ENCODE data around the gene SLC35B2.
"Not testable (repeated sequence)": the region's sequence is repeated elsewhere in the genome, so short reads cannot be mapped to it uniquely, and the experiment has no call there.

The SLC35B2 gene

DNA sequence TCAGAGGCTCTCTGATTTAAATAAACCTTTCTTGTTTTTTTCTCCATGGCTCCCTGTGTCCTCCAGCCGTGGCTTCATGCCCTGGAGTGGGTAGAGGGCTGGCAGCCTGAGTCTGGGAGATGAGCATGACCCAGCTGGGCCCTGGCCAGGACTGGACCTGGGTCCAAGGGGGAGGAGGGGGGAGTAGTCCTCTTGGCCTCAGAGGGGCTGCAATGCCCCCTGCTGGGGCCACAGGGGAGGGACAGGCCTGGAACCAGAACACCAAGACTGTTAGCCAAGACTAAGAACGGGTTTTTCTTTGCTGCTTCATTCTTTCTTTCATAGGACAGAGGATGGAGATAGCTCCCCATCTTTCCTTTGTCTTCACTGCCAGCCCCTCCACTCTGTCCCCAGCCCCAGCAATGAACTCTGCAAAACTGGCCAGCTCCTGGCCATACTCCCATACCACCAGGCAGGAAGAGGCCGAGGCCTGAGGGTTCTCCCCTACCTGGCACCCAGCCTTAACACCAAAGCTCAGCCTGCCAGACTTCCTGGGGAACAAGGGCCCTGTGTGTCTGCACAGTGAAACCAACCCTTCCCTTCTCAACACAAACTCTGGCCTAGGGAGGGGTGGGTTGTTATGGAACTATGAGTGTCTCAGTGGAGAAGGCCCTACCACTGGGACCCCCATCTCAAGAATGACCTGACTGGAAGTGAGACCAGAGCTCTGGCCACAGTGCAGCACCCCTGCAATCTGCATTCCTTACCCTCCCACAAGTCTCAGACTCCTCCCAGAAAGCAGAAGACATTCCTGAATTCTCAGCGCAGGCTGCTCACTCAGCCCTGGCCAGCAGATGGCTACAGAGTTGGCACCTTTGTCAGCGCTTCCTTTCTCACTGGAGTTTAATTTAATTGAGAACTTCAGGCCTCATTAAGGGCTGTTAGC is 23.0 kb downstream of the SLC35B2 start:
- peaks cover 8% of the 10 kb centered on the region in 2 donors for H3K36me3 ChIP-seq (ENCODE audit: control insufficient read depth in 1 of 2, insufficient read depth in 2 of 2, low read length in 2 of 2)
- peaks cover 15 to 30% of the 10 kb centered on the region in 2 donors for H3K4me1 ChIP-seq (ENCODE audit: control insufficient read depth in 1 of 2, insufficient read depth in 2 of 2, low read length in 2 of 2)
- H3K4me3 ChIP-seq (ENCODE audit: low read depth in 1 of 2, low read length in 2 of 2): no peak overlapping the region
- H3K27ac ChIP-seq (ENCODE audit: low read depth, low read length): no peak overlapping the region
- no peaks in the 10 kb centered on the region for H3K9me3 ChIP-seq (ENCODE audit: control insufficient read depth in 1 of 2, low read length in 2 of 2)
- H3K9ac ChIP-seq (ENCODE audit: low read depth in 1 of 2, low read length in 2 of 2): no peak overlapping the region
- no peaks in the 10 kb centered on the region for H3K27me3 ChIP-seq (ENCODE audit: control insufficient read depth in 1 of 2, insufficient read depth in 2 of 2, low read length in 2 of 2)

DNA sequence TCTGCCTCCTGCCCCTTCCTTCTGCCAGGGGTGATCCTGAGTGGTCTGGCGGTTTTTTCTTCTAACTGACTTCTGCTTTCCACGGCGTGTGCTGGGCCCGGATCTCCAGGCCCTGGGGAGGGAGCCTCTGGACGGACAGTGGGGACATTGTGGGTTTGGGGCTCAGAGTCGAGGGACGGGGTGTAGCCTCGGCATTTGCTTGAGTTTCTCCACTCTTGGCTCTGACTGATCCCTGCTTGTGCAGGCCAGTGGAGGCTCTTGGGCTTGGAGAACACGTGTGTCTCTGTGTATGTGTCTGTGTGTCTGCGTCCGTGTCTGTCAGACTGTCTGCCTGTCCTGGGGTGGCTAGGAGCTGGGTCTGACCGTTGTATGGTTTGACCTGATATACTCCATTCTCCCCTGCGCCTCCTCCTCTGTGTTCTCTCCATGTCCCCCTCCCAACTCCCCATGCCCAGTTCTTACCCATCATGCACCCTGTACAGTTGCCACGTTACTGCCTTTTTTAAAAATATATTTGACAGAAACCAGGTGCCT is 23.7 kb downstream of the SLC35B2 start:
- Histone ChIP-seq H3K4me1 (ENCODE audit: control insufficient read depth in 1 of 2, insufficient read depth in 2 of 2, low read length in 2 of 2) (peaks cover 15 to 30% of the 10 kb centered on the region in 2 donors), H3K27me3 (ENCODE audit: control insufficient read depth in 1 of 2, insufficient read depth in 2 of 2, low read length in 2 of 2) (no peaks in the 10 kb centered on the region), H3K27ac (ENCODE audit: low read depth, low read length) (no peak overlapping the region), H3K36me3 (ENCODE audit: control insufficient read depth in 1 of 2, insufficient read depth in 2 of 2, low read length in 2 of 2) (peaks cover 8% of the 10 kb centered on the region in 2 donors), H3K4me3 (ENCODE audit: low read depth in 1 of 2, low read length in 2 of 2) (no peak overlapping the region), H3K9me3 (ENCODE audit: control insufficient read depth in 1 of 2, low read length in 2 of 2) (no peaks in the 10 kb centered on the region), H3K9ac (ENCODE audit: low read depth in 1 of 2, low read length in 2 of 2) (no peak overlapping the region)

- Histone ChIP-seq H3K36me3 (ENCODE audit: control insufficient read depth in 1 of 2, insufficient read depth in 2 of 2, low read length in 2 of 2) (peaks cover 8% of the 10 kb centered on the region in 2 donors), H3K9me3 (ENCODE audit: control insufficient read depth in 1 of 2, low read length in 2 of 2) (no peaks in the 10 kb centered on the region), H3K9ac (ENCODE audit: low read depth in 1 of 2, low read length in 2 of 2) (no peak overlapping the region), H3K4me3 (ENCODE audit: low read depth in 1 of 2, low read length in 2 of 2) (no peak overlapping the region), H3K27me3 (ENCODE audit: control insufficient read depth in 1 of 2, insufficient read depth in 2 of 2, low read length in 2 of 2) (no peaks in the 10 kb centered on the region), H3K4me1 (ENCODE audit: control insufficient read depth in 1 of 2, insufficient read depth in 2 of 2, low read length in 2 of 2) (peaks cover 15 to 25% of the 10 kb centered on the region in 2 donors), H3K27ac (ENCODE audit: low read depth, low read length) (no peak overlapping the region)
Measured at GRCh38 chr6:44232676-44233566, 24.4 kb downstream of the SLC35B2 start.

DNA sequence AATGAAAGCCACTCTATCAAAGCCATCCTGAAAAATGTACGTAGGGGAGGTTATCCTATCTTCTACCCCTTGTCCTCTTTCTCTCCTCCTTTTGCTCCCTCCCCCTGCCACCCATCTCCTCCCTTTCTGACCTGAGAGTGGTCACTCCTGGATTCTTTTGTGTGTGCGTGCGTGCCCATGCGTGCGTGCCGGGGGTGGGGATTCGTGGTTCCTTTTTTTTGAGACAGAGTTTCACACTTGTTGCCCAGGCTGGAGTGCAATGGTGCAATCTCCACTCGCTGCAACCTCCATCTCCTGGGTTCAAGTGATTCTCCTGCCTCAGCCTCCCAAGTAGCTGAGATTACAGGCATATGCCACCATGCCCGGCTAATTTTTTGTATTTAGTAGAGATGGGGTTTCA is 25.9 kb downstream of the SLC35B2 start:
- H3K27ac ChIP-seq (ENCODE audit: low read depth, low read length); H3K9me3 ChIP-seq (ENCODE audit: control insufficient read depth in 1 of 2, low read length in 2 of 2); H3K9ac ChIP-seq (ENCODE audit: low read depth in 1 of 2, low read length in 2 of 2); H3K36me3 ChIP-seq (ENCODE audit: control insufficient read depth in 1 of 2, insufficient read depth in 2 of 2, low read length in 2 of 2); H3K27me3 ChIP-seq (ENCODE audit: control insufficient read depth in 1 of 2, insufficient read depth in 2 of 2, low read length in 2 of 2); H3K4me3 ChIP-seq (ENCODE audit: low read depth in 1 of 2, low read length in 2 of 2): not testable (repeated sequence)
- peaks cover 7 to 18% of the 10 kb centered on the region in 2 donors for H3K4me1 ChIP-seq (ENCODE audit: control insufficient read depth in 1 of 2, insufficient read depth in 2 of 2, low read length in 2 of 2)

- no peak overlapping the region for H3K4me3 ChIP-seq (ENCODE audit: low read depth in 1 of 2, low read length in 2 of 2)
- H3K27me3 ChIP-seq (ENCODE audit: control insufficient read depth in 1 of 2, insufficient read depth in 2 of 2, low read length in 2 of 2): no peaks in the 10 kb centered on the region
- H3K9ac ChIP-seq (ENCODE audit: low read depth in 1 of 2, low read length in 2 of 2): no peak overlapping the region
- no peaks in the 10 kb centered on the region for H3K9me3 ChIP-seq (ENCODE audit: control insufficient read depth in 1 of 2, low read length in 2 of 2)
- no peak overlapping the region for H3K27ac ChIP-seq (ENCODE audit: low read depth, low read length)
- H3K4me1 ChIP-seq (ENCODE audit: control insufficient read depth in 1 of 2, insufficient read depth in 2 of 2, low read length in 2 of 2): peaks cover 15 to 25% of the 10 kb centered on the region in 2 donors
- H3K36me3 ChIP-seq (ENCODE audit: control insufficient read depth in 1 of 2, insufficient read depth in 2 of 2, low read length in 2 of 2): peaks cover 8% of the 10 kb centered on the region in 2 donors
Measured at GRCh38 chr6:44230034-44230675, 27.2 kb downstream of the SLC35B2 start.

GRCh38 chr6:44229376-44230033 is 27.8 kb downstream of the SLC35B2 start:
- Histone ChIP-seq H3K9ac (ENCODE audit: low read depth in 1 of 2, low read length in 2 of 2) (no peak overlapping the region), H3K4me3 (ENCODE audit: low read depth in 1 of 2, low read length in 2 of 2) (no peak overlapping the region), H3K27me3 (ENCODE audit: control insufficient read depth in 1 of 2, insufficient read depth in 2 of 2, low read length in 2 of 2) (no peaks in the 10 kb centered on the region), H3K9me3 (ENCODE audit: control insufficient read depth in 1 of 2, low read length in 2 of 2) (no peaks in the 10 kb centered on the region), H3K27ac (ENCODE audit: low read depth, low read length) (no peak overlapping the region), H3K4me1 (ENCODE audit: control insufficient read depth in 1 of 2, insufficient read depth in 2 of 2, low read length in 2 of 2) (peaks cover 18 to 24% of the 10 kb centered on the region in 2 donors), H3K36me3 (ENCODE audit: control insufficient read depth in 1 of 2, insufficient read depth in 2 of 2, low read length in 2 of 2) (peaks cover 8% of the 10 kb centered on the region in 2 donors)

DNA sequence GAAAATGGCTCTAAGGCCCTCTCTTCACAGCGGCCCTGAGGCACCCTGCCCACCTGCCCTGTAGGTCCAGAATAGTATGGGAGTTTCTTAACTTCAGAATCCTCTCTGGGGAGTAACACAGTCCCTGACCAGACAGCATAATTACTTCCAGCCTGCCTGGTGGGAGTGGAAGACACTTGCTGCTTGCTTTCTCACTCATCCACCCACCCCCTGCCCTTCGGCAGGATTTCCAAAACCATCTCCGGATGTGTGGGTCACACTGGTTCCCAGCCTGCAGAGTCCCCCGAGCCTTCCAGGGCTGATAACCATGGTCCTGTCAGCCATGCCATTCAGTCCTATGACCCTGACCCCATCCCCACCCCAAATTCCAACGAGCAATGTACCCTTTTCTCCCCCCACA is 28.5 kb downstream of the SLC35B2 start:
- peaks cover 8% of the 10 kb centered on the region in 2 donors for H3K36me3 ChIP-seq (ENCODE audit: control insufficient read depth in 1 of 2, insufficient read depth in 2 of 2, low read length in 2 of 2)
- H3K4me3 ChIP-seq (ENCODE audit: low read depth in 1 of 2, low read length in 2 of 2): no peak overlapping the region
- no peaks in the 10 kb centered on the region for H3K27me3 ChIP-seq (ENCODE audit: control insufficient read depth in 1 of 2, insufficient read depth in 2 of 2, low read length in 2 of 2)
- H3K9me3 ChIP-seq (ENCODE audit: control insufficient read depth in 1 of 2, low read length in 2 of 2): no peaks in the 10 kb centered on the region
- H3K9ac ChIP-seq (ENCODE audit: low read depth in 1 of 2, low read length in 2 of 2): no peak overlapping the region
- peaks cover 22 to 28% of the 10 kb centered on the region in 2 donors for H3K4me1 ChIP-seq (ENCODE audit: control insufficient read depth in 1 of 2, insufficient read depth in 2 of 2, low read length in 2 of 2)
- H3K27ac ChIP-seq (ENCODE audit: low read depth, low read length): no peak overlapping the region

DNA sequence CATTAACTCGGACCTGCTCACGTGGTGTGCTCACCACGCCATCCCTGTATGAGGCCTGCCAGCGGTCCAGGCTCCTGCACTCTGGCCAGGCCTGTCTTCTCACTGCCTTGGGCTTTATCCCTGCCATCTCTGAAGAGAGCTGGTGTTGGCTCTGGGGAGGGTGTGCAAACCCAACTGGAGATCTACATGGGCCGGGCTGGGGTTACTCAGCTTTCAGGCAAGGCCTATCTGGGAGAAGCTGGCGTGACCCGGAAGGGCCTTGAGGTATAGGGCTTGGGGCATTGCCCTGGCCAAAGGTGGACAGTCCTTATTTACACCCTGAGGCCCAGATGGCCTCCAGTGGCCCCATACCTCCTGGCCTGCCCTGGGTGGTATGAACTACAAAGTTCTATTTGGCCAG is 28.9 kb downstream of the SLC35B2 start:
- Histone ChIP-seq H3K4me3 (ENCODE audit: low read depth in 1 of 2, low read length in 2 of 2) (no peak overlapping the region), H3K4me1 (ENCODE audit: control insufficient read depth in 1 of 2, insufficient read depth in 2 of 2, low read length in 2 of 2) (peaks cover 19 to 25% of the 10 kb centered on the region in 2 donors), H3K27ac (ENCODE audit: low read depth, low read length) (no peak overlapping the region), H3K9ac (ENCODE audit: low read depth in 1 of 2, low read length in 2 of 2) (no peak overlapping the region), H3K9me3 (ENCODE audit: control insufficient read depth in 1 of 2, low read length in 2 of 2) (no peaks in the 10 kb centered on the region), H3K27me3 (ENCODE audit: control insufficient read depth in 1 of 2, insufficient read depth in 2 of 2, low read length in 2 of 2) (no peaks in the 10 kb centered on the region), H3K36me3 (ENCODE audit: control insufficient read depth in 1 of 2, insufficient read depth in 2 of 2, low read length in 2 of 2) (peaks cover 8% of the 10 kb centered on the region in 2 donors)

DNA sequence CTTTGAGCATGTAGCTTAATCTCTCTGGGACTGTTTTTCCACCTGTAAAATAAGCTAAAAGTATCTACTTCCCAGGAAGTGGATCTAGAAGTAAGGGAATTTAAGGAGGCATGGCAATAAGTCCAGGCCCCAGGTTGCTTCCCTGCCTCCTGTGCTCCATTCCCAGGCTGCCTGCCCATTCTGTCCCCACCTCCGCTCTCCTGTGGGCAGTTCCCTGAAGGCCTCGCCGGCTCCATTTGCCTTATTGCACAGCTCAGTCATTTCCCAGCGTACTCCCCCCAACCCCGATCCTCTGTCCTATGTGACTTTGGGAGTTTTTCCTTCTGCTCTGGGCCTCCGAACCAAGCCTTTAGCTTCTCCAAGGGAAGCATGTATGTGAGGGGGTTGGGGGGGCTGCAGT is 29.3 kb downstream of the SLC35B2 start:
- no peaks in the 10 kb centered on the region for H3K9me3 ChIP-seq (ENCODE audit: control insufficient read depth in 1 of 2, low read length in 2 of 2)
- no peak overlapping the region for H3K27ac ChIP-seq (ENCODE audit: low read depth, low read length)
- peaks cover 20 to 22% of the 10 kb centered on the region in 2 donors for H3K4me1 ChIP-seq (ENCODE audit: control insufficient read depth in 1 of 2, insufficient read depth in 2 of 2, low read length in 2 of 2)
- no peak overlapping the region for H3K4me3 ChIP-seq (ENCODE audit: low read depth in 1 of 2, low read length in 2 of 2)
- no peaks in the 10 kb centered on the region for H3K27me3 ChIP-seq (ENCODE audit: control insufficient read depth in 1 of 2, insufficient read depth in 2 of 2, low read length in 2 of 2)
- H3K9ac ChIP-seq (ENCODE audit: low read depth in 1 of 2, low read length in 2 of 2): no peak overlapping the region
- peaks cover 8% of the 10 kb centered on the region in 2 donors for H3K36me3 ChIP-seq (ENCODE audit: control insufficient read depth in 1 of 2, insufficient read depth in 2 of 2, low read length in 2 of 2)

Data from duodenal mucosa (tissue), 2 donors.